IMR-90 (cell line): ENCODE measurements around the gene ABTB2.

Source experiments
- BHLHE40 ChIP-seq: fragments of 150-350 bp; IDR thresholded peaks from 2 replicates; pipeline ENCODE4 v1.6.1; 2016; ENCODE audit warnings: mild to moderate bottlenecking, low read depth, low read length
- CEBPB ChIP-seq: IDR thresholded peaks from 2 replicates; pipeline ENCODE4 v1.6.1; 2012; ENCODE audit warnings: low read depth, low read length, improper control_type of control experiment
- MAFK ChIP-seq: IDR thresholded peaks from 2 replicates; pipeline ENCODE4 v1.6.1; 2012; ENCODE audit warnings: low read depth, low read length, improper control_type of control experiment
- POLR2A ChIP-seq: IDR thresholded peaks from 2 replicates; pipeline ENCODE4 v1.6.1; 2012; ENCODE audit warnings: mild to moderate bottlenecking, low read depth, low read length
- RFX5 ChIP-seq: IDR thresholded peaks from 2 replicates; pipeline ENCODE4 v1.8.0; 2012; ENCODE audit warnings: low read depth, mild to moderate bottlenecking, low read length, moderate library complexity
- SMC3 ChIP-seq: fragments of 150-350 bp; IDR thresholded peaks from 2 replicates; pipeline ENCODE4 v1.6.1; 2016; ENCODE audit warnings: low read depth, mild to moderate bottlenecking, antibody characterized with exemption, low read length, moderate library complexity
- TF ChIP-seq, protein P1 (sequence below): conservative IDR thresholded peaks from 2 replicates; pipeline ENCODE4 v1.5.1; 2012; ENCODE audit warnings: mild to moderate bottlenecking, low read depth, low read length, improper control_type of control experiment

DNA sequence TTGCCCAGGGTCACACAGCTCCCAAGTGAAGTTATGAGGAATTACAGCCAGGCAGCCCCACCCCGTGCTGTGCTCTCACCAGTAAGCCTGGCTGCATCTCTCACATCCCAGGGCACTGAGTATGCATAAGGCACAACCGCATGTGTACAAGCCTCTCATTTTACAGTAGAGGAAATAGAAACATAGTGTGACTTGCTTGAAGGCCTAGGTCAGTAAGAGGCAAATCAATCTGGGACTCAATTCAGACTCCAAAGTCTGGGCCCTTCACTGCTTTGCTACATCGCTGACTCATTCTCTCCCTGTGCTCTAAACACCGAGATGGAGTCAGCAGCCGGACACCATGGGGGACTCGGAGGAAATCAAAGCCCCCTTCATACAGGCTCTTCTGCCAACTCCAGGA lies 7.9 kb downstream of the ABTB2 start:
- no peak for TF ChIP-seq SMC3
- TF ChIP-seq, protein P1, sequence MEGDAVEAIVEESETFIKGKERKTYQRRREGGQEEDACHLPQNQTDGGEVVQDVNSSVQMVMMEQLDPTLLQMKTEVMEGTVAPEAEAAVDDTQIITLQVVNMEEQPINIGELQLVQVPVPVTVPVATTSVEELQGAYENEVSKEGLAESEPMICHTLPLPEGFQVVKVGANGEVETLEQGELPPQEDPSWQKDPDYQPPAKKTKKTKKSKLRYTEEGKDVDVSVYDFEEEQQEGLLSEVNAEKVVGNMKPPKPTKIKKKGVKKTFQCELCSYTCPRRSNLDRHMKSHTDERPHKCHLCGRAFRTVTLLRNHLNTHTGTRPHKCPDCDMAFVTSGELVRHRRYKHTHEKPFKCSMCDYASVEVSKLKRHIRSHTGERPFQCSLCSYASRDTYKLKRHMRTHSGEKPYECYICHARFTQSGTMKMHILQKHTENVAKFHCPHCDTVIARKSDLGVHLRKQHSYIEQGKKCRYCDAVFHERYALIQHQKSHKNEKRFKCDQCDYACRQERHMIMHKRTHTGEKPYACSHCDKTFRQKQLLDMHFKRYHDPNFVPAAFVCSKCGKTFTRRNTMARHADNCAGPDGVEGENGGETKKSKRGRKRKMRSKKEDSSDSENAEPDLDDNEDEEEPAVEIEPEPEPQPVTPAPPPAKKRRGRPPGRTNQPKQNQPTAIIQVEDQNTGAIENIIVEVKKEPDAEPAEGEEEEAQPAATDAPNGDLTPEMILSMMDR = no peak
- no peak for TF ChIP-seq RFX5
- TF ChIP-seq MAFK = no peak
- no peak for TF ChIP-seq BHLHE40
- TF ChIP-seq CEBPB = no peak
- no peak for TF ChIP-seq POLR2A
